GM10248 (cell line): ENCODE results near the gene TBC1D5.

Experiments
- CTCF ChIA-PET: fragments of 300-600 bp; sonication (Branson Sonifier 250); formaldehyde crosslinking; extraction: SDS; loops from one replicate; lab custom pipeline; 2021; ENCODE audit warnings: antibody characterized with exemption; lab: Yijun Ruan, JAX
- POLR2A ChIA-PET: fragments of 350-650 bp; sonication (Branson Sonifier 250); formaldehyde crosslinking; extraction: SDS; loops from one replicate; lab custom pipeline; 2020; ENCODE audit warnings: antibody characterized with exemption; lab: Yijun Ruan, JAX
- DNase-seq: peaks from one replicate; pipeline ENCODE4 v3.0.0; 2012; ENCODE audit errors: extremely low spot score
- TF ChIP-seq, protein P1 (sequence below): IDR thresholded peaks from 2 replicates; pipeline ENCODE4 v1.5.1; 2012; ENCODE audit warnings: mild to moderate bottlenecking, low read depth; ENCODE audit errors: extremely low read depth, missing control alignments, control extremely low read depth

Gene TBC1D5

DNA sequence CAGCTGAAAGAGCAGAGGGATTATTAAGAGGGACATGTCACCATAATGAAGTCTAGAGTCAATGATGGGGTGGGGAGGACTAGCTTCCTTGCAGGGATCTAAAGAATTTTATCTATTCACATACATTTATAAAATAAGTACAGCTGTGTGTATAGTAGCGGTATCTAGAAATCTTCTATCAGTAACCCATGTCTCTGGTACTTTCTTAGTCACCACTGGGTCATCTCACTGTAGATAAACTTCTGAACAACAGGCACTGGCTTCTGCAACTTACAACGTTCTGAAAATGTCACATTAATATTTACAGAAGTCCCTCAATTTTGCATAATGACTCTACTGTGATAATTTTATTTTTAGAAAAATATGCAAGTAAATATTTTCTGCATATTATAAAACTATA, 401.7 kb downstream of the TBC1D5 start:
- POLR2A ChIA-PET, result no interaction called here
- CTCF ChIA-PET, result interaction anchor here (0.8 to 2.0 kb wide), 4 partner anchors 15 to 73 kb away, joined by 3 to 7 read pairs (median 4); no protein-coding TSS in a partner anchor
- TF ChIP-seq, protein P1, sequence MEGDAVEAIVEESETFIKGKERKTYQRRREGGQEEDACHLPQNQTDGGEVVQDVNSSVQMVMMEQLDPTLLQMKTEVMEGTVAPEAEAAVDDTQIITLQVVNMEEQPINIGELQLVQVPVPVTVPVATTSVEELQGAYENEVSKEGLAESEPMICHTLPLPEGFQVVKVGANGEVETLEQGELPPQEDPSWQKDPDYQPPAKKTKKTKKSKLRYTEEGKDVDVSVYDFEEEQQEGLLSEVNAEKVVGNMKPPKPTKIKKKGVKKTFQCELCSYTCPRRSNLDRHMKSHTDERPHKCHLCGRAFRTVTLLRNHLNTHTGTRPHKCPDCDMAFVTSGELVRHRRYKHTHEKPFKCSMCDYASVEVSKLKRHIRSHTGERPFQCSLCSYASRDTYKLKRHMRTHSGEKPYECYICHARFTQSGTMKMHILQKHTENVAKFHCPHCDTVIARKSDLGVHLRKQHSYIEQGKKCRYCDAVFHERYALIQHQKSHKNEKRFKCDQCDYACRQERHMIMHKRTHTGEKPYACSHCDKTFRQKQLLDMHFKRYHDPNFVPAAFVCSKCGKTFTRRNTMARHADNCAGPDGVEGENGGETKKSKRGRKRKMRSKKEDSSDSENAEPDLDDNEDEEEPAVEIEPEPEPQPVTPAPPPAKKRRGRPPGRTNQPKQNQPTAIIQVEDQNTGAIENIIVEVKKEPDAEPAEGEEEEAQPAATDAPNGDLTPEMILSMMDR, result no peak
- DNase-seq, result no peak

DNA sequence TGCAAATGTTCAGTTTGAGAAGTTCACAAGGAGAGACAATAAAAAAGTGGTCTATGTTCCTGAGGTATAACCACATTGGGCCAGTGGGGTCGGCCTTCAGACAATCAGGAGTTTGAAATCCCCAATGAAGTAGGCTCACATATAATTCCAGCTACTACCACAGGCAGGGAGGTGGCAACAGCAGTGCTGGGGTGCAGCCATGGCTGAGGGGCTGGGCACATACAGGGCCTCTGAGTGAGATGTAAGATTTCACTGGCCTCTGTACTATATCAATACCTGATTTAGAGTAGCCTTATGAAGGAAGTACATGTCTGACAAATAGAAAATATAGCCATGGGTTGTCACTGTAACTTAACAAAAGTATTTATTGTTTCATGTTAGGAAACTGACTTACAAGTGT, 402.2 kb downstream of the TBC1D5 start:
- ChIA-PET CTCF (interaction anchor here (0.7 to 2.0 kb wide), 8 partner anchors 9 to 73 kb away, joined by 3 to 7 read pairs (median 4); no protein-coding TSS in a partner anchor), POLR2A (no interaction called here)
- DNase-seq, result no peak
- TF ChIP-seq, protein P1, result no peak

DNA sequence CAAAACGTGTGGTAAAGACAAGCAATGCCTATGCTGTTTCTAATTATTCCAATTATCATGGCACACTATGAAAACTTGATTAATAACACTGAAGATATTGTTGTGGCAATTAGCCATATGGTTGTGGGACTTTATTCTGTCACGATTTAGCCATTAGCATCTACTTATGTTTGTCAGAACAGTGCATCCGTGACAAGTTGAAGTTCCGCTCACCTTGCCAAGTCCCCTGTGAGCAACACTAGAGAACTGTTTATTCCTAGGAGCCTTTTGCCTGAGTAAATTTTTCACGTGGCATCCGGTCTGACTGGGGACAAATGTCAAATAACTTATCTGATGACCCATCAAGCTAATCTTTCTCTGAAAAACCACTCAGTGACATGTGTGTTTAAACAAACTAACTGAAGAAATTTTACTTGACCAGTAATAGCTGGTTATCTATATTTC, 403.3 kb downstream of the TBC1D5 start:
- ChIA-PET POLR2A (no interaction called here), CTCF (interaction anchor here (1.1 to 2.0 kb wide), 5 partner anchors 10 to 49 kb away, joined by 3 to 7 read pairs (median 3); no protein-coding TSS in a partner anchor)
- TF ChIP-seq, protein P1, result no peak
- DNase-seq, result no peak

GRCh38 chr3:17336291-17336690, 406.1 kb downstream of the TBC1D5 start:
- ChIA-PET POLR2A (no interaction called here), CTCF (interaction anchor here (1.5 to 1.7 kb wide), 2 partner anchors 8 to 77 kb away, joined by 4 to 5 read pairs; no protein-coding TSS in a partner anchor)
- DNase-seq, result no peak
- TF ChIP-seq, protein P1, result no peak

DNA sequence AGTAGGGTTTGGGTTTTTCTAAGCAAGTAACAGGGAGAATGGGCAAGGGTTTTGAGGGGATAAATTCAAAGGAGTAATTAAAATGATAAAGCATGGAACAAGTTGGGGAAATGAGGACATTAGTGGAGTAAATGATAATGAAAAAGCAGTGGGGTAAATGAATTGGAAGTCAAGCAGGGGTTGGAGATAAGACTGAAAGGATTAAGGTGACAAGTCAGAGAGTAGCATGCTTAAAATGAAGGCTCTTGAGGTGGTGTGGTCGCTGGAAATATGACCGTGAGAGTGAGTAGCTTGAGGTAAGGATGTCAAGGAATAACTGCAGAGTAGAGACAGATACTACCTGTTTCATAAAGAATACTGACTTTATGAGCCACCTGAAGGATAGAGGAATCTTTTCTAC, 408.5 kb downstream of the TBC1D5 start:
- TF ChIP-seq, protein P1, result no peak
- CTCF ChIA-PET, result no interaction called here
- POLR2A ChIA-PET, result no interaction called here
- DNase-seq, result no peak

DNA sequence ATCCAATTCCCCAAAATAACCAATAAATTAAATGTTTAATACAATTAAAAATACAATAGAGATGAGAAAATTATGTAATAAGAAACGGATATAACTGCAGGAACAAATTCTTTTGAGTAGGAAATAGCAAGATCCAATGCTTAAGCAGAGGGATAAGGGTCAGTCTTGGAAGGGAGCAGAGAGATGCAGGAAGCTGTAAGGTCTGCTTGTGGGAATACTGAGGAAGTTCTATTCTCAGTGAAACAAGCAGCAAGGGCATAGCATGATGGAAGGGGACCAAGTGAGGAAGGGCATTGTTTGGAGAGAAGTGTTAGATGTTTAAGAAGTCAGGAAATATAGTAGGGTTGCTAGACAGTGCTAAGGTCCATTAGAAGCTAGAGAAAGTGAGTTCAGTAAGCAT, 409.0 kb downstream of the TBC1D5 start:
- DNase-seq, result no peak
- ChIA-PET CTCF (no interaction called here), POLR2A (no interaction called here)
- TF ChIP-seq, protein P1, result no peak
